Measurements from ENCODE around the gene PIK3R1. TPM values are rescaled to one million over a fixed set of nuclear protein-coding genes. Genes with fewer than 3 reads are reported as not detected.
A peak's percentile ranks its signal among the peaks of the same experiment; 100 is the strongest.

Gene PIK3R1
- total RNA-seq, 1 donor from 2014 or later, result 89.7 TPM

GRCh38 chr5:68180121-68181038 is 35.2 kb upstream of the PIK3R1 start:
- H3K27ac Mint-ChIP-seq, result peak overlapping the region; percentile 41
- TF ChIP-seq, protein P1, sequence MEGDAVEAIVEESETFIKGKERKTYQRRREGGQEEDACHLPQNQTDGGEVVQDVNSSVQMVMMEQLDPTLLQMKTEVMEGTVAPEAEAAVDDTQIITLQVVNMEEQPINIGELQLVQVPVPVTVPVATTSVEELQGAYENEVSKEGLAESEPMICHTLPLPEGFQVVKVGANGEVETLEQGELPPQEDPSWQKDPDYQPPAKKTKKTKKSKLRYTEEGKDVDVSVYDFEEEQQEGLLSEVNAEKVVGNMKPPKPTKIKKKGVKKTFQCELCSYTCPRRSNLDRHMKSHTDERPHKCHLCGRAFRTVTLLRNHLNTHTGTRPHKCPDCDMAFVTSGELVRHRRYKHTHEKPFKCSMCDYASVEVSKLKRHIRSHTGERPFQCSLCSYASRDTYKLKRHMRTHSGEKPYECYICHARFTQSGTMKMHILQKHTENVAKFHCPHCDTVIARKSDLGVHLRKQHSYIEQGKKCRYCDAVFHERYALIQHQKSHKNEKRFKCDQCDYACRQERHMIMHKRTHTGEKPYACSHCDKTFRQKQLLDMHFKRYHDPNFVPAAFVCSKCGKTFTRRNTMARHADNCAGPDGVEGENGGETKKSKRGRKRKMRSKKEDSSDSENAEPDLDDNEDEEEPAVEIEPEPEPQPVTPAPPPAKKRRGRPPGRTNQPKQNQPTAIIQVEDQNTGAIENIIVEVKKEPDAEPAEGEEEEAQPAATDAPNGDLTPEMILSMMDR (IDR thresholded peaks at IDR 0.05; ENCODE audit: unreplicated experiment), result no peak
- no peaks in the 10 kb centered on the region for H3K27me3 Mint-ChIP-seq
- H3K36me3 Mint-ChIP-seq (ENCODE audit: insufficient read depth), result no peaks in the 10 kb centered on the region
- no peak overlapping the region for H3K4me3 Mint-ChIP-seq (ENCODE audit: low read depth)
- H3K4me1 Mint-ChIP-seq (ENCODE audit: low read depth), result peaks cover 6% of the 10 kb centered on the region
- H3K9me3 Mint-ChIP-seq (ENCODE audit: low read depth), result peaks cover 3% of the 10 kb centered on the region
- no peak for DNase-seq (ENCODE audit: low spot score, unreplicated experiment)

GRCh38 chr5:68181039-68181599 is 34.4 kb upstream of the PIK3R1 start:
- H3K9me3 Mint-ChIP-seq (ENCODE audit: low read depth), result peaks cover 3% of the 10 kb centered on the region
- TF ChIP-seq, protein P1 (IDR thresholded peaks at IDR 0.05; ENCODE audit: unreplicated experiment), result no peak
- no peak for DNase-seq (ENCODE audit: low spot score, unreplicated experiment)
- H3K36me3 Mint-ChIP-seq (ENCODE audit: insufficient read depth), result no peaks in the 10 kb centered on the region
- H3K4me1 Mint-ChIP-seq (ENCODE audit: low read depth), result peaks cover 6% of the 10 kb centered on the region
- no peak overlapping the region for H3K4me3 Mint-ChIP-seq (ENCODE audit: low read depth)
- H3K27ac Mint-ChIP-seq, result no peak overlapping the region
- H3K27me3 Mint-ChIP-seq, result no peaks in the 10 kb centered on the region

DNA sequence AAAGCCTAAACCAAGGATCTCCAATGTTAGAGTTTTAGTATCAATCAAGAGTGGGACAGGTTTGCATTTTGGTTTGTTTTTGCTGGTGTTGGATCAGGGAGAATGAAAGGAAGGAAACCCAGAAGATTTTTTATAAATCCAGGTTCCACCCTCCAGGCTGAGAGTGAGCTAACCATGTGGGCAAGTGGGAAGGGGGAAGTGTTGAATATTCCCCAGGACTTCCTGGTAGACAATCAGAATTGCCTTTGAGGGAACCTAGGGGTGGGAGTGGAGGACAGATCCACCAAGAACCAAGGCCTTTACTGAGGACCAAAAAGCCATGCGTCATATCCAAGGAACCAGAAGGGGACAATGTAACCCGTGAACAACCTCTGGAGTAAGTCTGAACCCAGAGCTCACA is 33.5 kb upstream of the PIK3R1 start:
- Mint-ChIP-seq H3K27me3 (no peaks in the 10 kb centered on the region), H3K27ac (no peak overlapping the region), H3K4me3 (ENCODE audit: low read depth) (no peak overlapping the region), H3K9me3 (ENCODE audit: low read depth) (peaks cover 3% of the 10 kb centered on the region), H3K4me1 (ENCODE audit: low read depth) (peaks cover 6% of the 10 kb centered on the region), H3K36me3 (ENCODE audit: insufficient read depth) (no peaks in the 10 kb centered on the region)
- no peak for DNase-seq (ENCODE audit: low spot score, unreplicated experiment)
- TF ChIP-seq, protein P1 (IDR thresholded peaks at IDR 0.05; ENCODE audit: unreplicated experiment), result no peak

GRCh38 chr5:68182534-68182933 is 33.0 kb upstream of the PIK3R1 start:
- Mint-ChIP-seq H3K36me3 (ENCODE audit: insufficient read depth) (no peaks in the 10 kb centered on the region), H3K9me3 (ENCODE audit: low read depth) (peaks cover 1% of the 10 kb centered on the region), H3K4me3 (ENCODE audit: low read depth) (no peak overlapping the region), H3K4me1 (ENCODE audit: low read depth) (peaks cover 8% of the 10 kb centered on the region), H3K27ac (no peak overlapping the region), H3K27me3 (no peaks in the 10 kb centered on the region)
- TF ChIP-seq, protein P1 (IDR thresholded peaks at IDR 0.05; ENCODE audit: unreplicated experiment), result no peak
- DNase-seq (ENCODE audit: low spot score, unreplicated experiment), result no peak

GRCh38 chr5:68187268-68188055 is 28.1 kb upstream of the PIK3R1 start:
- Mint-ChIP-seq H3K9me3 (ENCODE audit: low read depth) (no peaks in the 10 kb centered on the region), H3K27me3 (no peaks in the 10 kb centered on the region), H3K27ac (peak overlapping the region; percentile 77), H3K4me3 (ENCODE audit: low read depth) (peak overlapping the region; percentile 61), H3K36me3 (ENCODE audit: insufficient read depth) (no peaks in the 10 kb centered on the region), H3K4me1 (ENCODE audit: low read depth) (peaks cover 30% of the 10 kb centered on the region)
- peak; percentile 12 for DNase-seq (ENCODE audit: low spot score, unreplicated experiment)
- TF ChIP-seq, protein P1 (IDR thresholded peaks at IDR 0.05; ENCODE audit: unreplicated experiment), result no peak
